Measurements from ENCODE around the gene IL3. TPM values are rescaled to one million over a fixed set of nuclear protein-coding genes. Genes with fewer than 3 reads are reported as not detected.
"Not testable (repeated sequence)": the region's sequence is repeated elsewhere in the genome, so short reads cannot be mapped to it uniquely, and the experiment has no call there.

The IL3 gene
- total RNA-seq, 1 donor from 2014 or later: not detected

DNA sequence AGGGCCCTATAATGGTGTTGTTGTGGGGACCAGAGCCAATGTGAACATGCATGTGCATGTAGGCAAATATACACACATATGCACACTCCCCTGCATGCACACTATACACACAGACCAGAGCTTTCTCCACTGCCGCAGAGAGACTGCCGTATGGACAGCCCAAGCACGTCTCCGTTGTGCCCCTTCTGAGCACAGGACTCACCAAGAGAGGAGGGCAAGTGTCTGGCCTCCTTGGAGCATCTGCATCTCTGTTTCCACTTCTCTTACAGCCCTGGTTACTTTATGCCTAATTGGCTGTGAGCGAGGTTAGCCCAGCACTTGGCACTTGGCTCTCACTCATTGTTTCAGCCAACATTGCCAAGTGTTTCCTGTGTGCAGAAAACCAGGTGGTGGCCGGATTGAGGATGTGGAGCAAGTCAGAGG is 43.5 kb downstream of the IL3 start:
- no peaks in the 10 kb centered on the region for H3K27me3 Mint-ChIP-seq (ENCODE audit: unreplicated experiment)
- no peak overlapping the region for H3K4me3 Mint-ChIP-seq (ENCODE audit: unreplicated experiment)
- H3K9me3 Mint-ChIP-seq (ENCODE audit: unreplicated experiment): no peaks in the 10 kb centered on the region
- no peaks in the 10 kb centered on the region for H3K36me3 Mint-ChIP-seq (ENCODE audit: unreplicated experiment)
- no peak overlapping the region for H3K27ac Mint-ChIP-seq (ENCODE audit: unreplicated experiment)
- no peaks in the 10 kb centered on the region for H3K4me1 Mint-ChIP-seq (ENCODE audit: low read depth, unreplicated experiment)
- TF ChIP-seq, protein P1, sequence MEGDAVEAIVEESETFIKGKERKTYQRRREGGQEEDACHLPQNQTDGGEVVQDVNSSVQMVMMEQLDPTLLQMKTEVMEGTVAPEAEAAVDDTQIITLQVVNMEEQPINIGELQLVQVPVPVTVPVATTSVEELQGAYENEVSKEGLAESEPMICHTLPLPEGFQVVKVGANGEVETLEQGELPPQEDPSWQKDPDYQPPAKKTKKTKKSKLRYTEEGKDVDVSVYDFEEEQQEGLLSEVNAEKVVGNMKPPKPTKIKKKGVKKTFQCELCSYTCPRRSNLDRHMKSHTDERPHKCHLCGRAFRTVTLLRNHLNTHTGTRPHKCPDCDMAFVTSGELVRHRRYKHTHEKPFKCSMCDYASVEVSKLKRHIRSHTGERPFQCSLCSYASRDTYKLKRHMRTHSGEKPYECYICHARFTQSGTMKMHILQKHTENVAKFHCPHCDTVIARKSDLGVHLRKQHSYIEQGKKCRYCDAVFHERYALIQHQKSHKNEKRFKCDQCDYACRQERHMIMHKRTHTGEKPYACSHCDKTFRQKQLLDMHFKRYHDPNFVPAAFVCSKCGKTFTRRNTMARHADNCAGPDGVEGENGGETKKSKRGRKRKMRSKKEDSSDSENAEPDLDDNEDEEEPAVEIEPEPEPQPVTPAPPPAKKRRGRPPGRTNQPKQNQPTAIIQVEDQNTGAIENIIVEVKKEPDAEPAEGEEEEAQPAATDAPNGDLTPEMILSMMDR (IDR thresholded peaks at IDR 0.05; ENCODE audit: partially characterized antibody, unreplicated experiment): no peak
- DNase-seq: no peak

DNA sequence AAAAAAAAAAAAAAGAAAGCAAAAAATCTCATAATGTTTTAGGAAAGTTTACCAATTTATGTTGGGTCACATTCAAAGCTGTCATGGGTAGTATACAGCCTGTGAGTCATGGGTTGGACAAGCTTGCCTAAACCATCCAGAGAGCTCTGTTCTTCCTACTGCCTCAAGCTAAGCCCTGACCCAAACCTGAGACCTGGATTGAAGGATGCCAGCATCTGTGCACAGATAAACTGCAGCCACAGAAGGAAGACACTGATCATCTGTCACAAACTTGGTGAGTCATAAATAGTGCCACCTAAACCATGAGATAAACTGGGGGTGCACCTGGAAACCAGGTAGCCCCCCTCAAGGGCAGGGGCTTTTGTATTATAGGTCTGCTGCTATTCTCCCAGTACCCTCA is 44.1 kb downstream of the IL3 start:
- H3K9me3 Mint-ChIP-seq (ENCODE audit: unreplicated experiment): no peaks in the 10 kb centered on the region
- no peaks in the 10 kb centered on the region for H3K4me1 Mint-ChIP-seq (ENCODE audit: low read depth, unreplicated experiment)
- no peak overlapping the region for H3K4me3 Mint-ChIP-seq (ENCODE audit: unreplicated experiment)
- TF ChIP-seq, protein P1 (IDR thresholded peaks at IDR 0.05; ENCODE audit: partially characterized antibody, unreplicated experiment): no peak
- H3K27me3 Mint-ChIP-seq (ENCODE audit: unreplicated experiment): no peaks in the 10 kb centered on the region
- no peak for DNase-seq
- no peak overlapping the region for H3K27ac Mint-ChIP-seq (ENCODE audit: unreplicated experiment)
- H3K36me3 Mint-ChIP-seq (ENCODE audit: unreplicated experiment): no peaks in the 10 kb centered on the region

DNA sequence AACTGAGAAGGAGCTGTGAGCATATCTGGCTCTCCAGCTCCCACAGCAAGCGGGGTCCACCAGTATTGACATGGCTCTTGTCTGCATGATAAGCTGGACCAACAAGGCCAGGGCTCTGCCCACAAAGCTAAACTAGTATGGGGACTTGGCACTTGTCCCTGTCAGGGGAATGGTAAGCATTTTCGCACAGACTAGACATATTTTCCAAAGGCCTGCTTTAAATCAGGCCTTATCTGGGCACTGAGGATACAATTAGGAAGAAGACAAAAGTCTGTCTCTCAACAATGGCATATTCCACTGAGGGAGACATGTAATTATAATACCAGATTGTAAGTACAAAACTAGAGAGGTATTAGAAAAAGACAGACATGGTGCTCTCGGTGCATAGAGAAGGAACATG is 45.2 kb downstream of the IL3 start:
- H3K4me3 Mint-ChIP-seq (ENCODE audit: unreplicated experiment): no peak overlapping the region
- no peaks in the 10 kb centered on the region for H3K36me3 Mint-ChIP-seq (ENCODE audit: unreplicated experiment)
- TF ChIP-seq, protein P1 (IDR thresholded peaks at IDR 0.05; ENCODE audit: partially characterized antibody, unreplicated experiment): no peak
- no peaks in the 10 kb centered on the region for H3K9me3 Mint-ChIP-seq (ENCODE audit: unreplicated experiment)
- H3K27me3 Mint-ChIP-seq (ENCODE audit: unreplicated experiment): no peaks in the 10 kb centered on the region
- no peak overlapping the region for H3K27ac Mint-ChIP-seq (ENCODE audit: unreplicated experiment)
- no peaks in the 10 kb centered on the region for H3K4me1 Mint-ChIP-seq (ENCODE audit: low read depth, unreplicated experiment)
- DNase-seq: no peak

DNA sequence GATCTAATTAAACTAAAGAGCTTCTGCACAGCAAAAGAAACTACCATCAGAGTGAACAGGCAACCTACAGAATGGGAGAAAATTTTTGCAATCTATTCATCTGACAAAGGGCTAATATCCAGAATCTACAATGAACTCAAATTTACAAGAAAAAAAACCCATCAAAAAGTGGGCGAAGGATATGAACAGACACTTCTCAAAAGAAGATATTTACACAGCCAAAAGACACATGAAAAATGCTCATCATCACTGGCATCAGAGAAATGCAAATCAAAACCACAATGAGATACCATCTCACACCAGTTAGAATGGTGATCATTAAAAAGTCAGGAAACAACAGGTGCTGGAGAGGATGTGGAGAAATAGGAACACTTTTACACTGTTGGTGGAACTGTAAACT is 48.0 kb downstream of the IL3 start:
- not testable (repeated sequence) for H3K27ac Mint-ChIP-seq (ENCODE audit: unreplicated experiment)

DNA sequence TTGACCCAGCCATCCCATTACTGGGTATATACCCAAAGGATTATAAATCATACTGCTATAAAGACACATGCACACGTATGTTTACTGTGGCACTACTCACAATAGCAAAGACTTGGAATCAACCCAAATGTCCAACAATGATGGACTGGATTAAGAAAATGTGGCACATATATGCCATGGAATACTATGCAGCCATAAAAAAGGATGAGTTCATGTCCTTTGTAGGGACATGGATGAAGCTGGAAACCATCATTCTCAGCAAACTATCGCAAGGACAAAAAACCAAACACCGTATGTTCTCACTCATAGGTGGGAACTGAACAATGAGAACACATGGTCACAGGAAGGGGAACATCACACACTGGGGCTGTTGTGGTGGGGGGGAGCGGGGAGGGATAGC is 48.5 kb downstream of the IL3 start:
- H3K27me3 Mint-ChIP-seq (ENCODE audit: unreplicated experiment); H3K27ac Mint-ChIP-seq (ENCODE audit: unreplicated experiment); H3K4me1 Mint-ChIP-seq (ENCODE audit: low read depth, unreplicated experiment): not testable (repeated sequence)

More for the DNA sequence above, 48.0 kb downstream of the IL3 start:
- H3K9me3 Mint-ChIP-seq (ENCODE audit: unreplicated experiment); DNase-seq; H3K27me3 Mint-ChIP-seq (ENCODE audit: unreplicated experiment); H3K4me3 Mint-ChIP-seq (ENCODE audit: unreplicated experiment); H3K36me3 Mint-ChIP-seq (ENCODE audit: unreplicated experiment); H3K4me1 Mint-ChIP-seq (ENCODE audit: low read depth, unreplicated experiment): not testable (repeated sequence)

DNA sequence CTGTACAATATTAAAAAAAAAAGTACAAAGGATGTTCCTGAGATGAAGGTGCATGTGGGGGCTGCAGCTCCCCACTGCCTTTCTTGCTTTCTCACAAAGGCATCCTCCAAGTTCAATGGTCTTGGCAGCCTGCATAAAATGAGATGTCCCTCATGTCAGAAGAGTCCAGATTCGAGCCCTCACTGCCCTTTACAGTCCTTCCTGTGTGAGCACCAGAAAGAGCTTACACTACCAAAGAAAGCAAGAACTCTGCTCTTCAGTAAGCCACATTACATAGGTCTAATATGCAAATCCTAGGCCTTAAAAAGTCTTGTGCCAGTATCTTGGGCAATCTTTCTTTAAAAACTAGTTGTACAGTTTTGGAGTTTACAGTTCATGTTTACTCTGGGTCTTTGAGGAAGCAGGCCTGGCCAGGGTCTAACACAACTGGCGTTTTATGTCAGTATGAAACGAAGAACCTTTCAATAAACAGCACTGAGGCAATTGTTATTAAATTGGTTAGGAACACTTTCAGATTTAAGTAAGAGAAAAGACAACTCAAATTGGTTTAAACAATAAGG is 49.1 kb downstream of the IL3 start:
- Mint-ChIP-seq H3K4me3 (ENCODE audit: unreplicated experiment) (no peak overlapping the region), H3K27ac (ENCODE audit: unreplicated experiment) (no peak overlapping the region), H3K9me3 (ENCODE audit: unreplicated experiment) (no peaks in the 10 kb centered on the region), H3K4me1 (ENCODE audit: low read depth, unreplicated experiment) (no peaks in the 10 kb centered on the region), H3K27me3 (ENCODE audit: unreplicated experiment) (no peaks in the 10 kb centered on the region), H3K36me3 (ENCODE audit: unreplicated experiment) (no peaks in the 10 kb centered on the region)
- no peak for DNase-seq
- TF ChIP-seq, protein P1 (IDR thresholded peaks at IDR 0.05; ENCODE audit: partially characterized antibody, unreplicated experiment): no peak

More for the DNA sequence above, 48.5 kb downstream of the IL3 start:
- not testable (repeated sequence) for H3K9me3 Mint-ChIP-seq (ENCODE audit: unreplicated experiment); H3K36me3 Mint-ChIP-seq (ENCODE audit: unreplicated experiment); DNase-seq; H3K4me3 Mint-ChIP-seq (ENCODE audit: unreplicated experiment)

Data from glutamatergic neuron (in vitro differentiated cells).